Kidney tubule cell (primary cell): ENCODE results near the gene CCDC32.

ENCODE experiments used
- DNase-seq: peaks from one replicate; pipeline ENCODE4 v3.0.0-alpha.2; 2018; ENCODE audit warnings: low spot score

The CCDC32 gene

GRCh38 chr15:40511472-40512133 is 53.2 kb downstream of the CCDC32 start:
- peak; percentile 33 for DNase-seq

- peak; percentile 10 for DNase-seq
Measured at GRCh38 chr15:40511093-40511471, 53.8 kb downstream of the CCDC32 start.

- no peak for DNase-seq
Measured at GRCh38 chr15:40510201-40510600, 54.6 kb downstream of the CCDC32 start.

GRCh38 chr15:40508216-40508615 is 56.6 kb downstream of the CCDC32 start:
- DNase-seq, result no peak

GRCh38 chr15:40506964-40507571 is 57.8 kb downstream of the CCDC32 start:
- DNase-seq, result peak; percentile 71
